ENCODE measurements around the gene VPS50. TPM values are rescaled to one million over a fixed set of nuclear protein-coding genes. Genes with fewer than 3 reads are reported as not detected.
"Not testable (repeated sequence)": the region's sequence is repeated elsewhere in the genome, so short reads cannot be mapped to it uniquely, and the experiment has no call there.

VPS50 gene
- total RNA-seq, 2 experiments from 2014 or later, result 12.8 to 14.7 TPM

GRCh38 chr7:93337052-93337451 is 104.9 kb downstream of the VPS50 start:
- peaks cover 26% of the 10 kb centered on the region for H3K36me3 Mint-ChIP-seq (ENCODE audit: low read depth)
- ATAC-seq, result no peak
- no peaks in the 10 kb centered on the region for H3K27me3 Mint-ChIP-seq
- ChIA-PET POLR2A (no interaction called here), CTCF (interaction anchor here (0.6 kb wide), 1 partner anchor 21 kb away, joined by 4 read pairs; no protein-coding TSS in a partner anchor)
- H3K4me1 Mint-ChIP-seq, result no peaks in the 10 kb centered on the region
- no peak overlapping the region for H3K27ac Mint-ChIP-seq
- H3K4me3 Mint-ChIP-seq, result no peak overlapping the region
- intact Hi-C loops (cut with DNase I, micrococcal nuclease), result no loop called here
- H3K9me3 Mint-ChIP-seq (ENCODE audit: low read depth), result no peaks in the 10 kb centered on the region
- DNase-seq, result no peak

DNA sequence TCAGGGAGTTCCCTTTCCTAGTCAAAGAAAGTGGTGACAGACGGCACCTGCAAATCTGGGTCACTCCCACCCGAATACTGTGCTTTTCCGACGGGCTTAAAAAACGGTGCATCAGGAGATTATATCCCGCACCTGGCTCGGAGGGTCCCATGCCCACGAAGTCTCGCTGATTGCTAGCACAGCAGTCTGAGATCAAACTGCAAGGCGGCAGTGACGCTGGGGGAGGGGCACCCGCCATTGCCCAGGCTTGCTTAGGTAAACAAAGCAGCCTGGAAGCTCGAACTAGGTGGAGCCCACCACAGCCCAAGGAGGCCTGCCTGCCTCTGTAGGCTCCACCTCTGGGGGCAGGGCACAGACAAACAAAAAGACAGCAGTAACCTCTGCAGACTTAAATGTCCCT is 110.0 kb downstream of the VPS50 start:
- H3K9me3 Mint-ChIP-seq (ENCODE audit: low read depth); ATAC-seq; intact Hi-C loops (cut with DNase I, micrococcal nuclease); H3K4me1 Mint-ChIP-seq; H3K4me3 Mint-ChIP-seq; POLR2A ChIA-PET; CTCF ChIA-PET; DNase-seq; H3K27me3 Mint-ChIP-seq; H3K27ac Mint-ChIP-seq: not testable (repeated sequence)
- peaks cover 21% of the 10 kb centered on the region for H3K36me3 Mint-ChIP-seq (ENCODE audit: low read depth)

DNA sequence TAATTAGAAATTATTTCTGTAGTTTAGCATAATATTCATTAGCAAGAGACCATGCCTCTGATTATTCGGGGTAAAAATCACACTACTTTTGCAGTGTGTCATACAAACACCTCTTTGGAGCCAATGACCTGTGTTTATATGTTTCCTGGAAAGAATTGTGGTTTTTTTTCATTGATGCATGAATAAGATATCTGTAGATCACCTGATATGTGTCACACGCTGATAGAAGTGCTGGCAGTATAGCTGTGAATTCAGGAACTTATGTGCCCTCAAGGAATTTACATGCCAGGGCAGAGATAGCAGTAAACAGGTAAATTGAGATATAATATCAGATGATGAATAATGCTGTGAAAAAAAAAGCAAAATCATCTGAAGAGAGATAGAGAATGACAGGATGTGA is 118.2 kb downstream of the VPS50 start:
- Mint-ChIP-seq H3K27ac (peak overlapping the region; percentile 67), H3K36me3 (ENCODE audit: low read depth) (peaks cover 6% of the 10 kb centered on the region), H3K4me1 (peaks cover 3% of the 10 kb centered on the region), H3K4me3 (no peak overlapping the region), H3K9me3 (ENCODE audit: low read depth) (no peaks in the 10 kb centered on the region), H3K27me3 (no peaks in the 10 kb centered on the region)
- ATAC-seq, result no peak
- CTCF ChIA-PET, result interaction anchor here (0.7 kb wide), 1 partner anchor 14 kb away, joined by 3 read pairs; no protein-coding TSS in a partner anchor
- intact Hi-C loops (cut with DNase I, micrococcal nuclease), result no loop called here
- no peak for DNase-seq
- POLR2A ChIA-PET, result no interaction called here

- ATAC-seq (no peak), DNase-seq (no peak)
- POLR2A ChIA-PET, result no interaction called here
- H3K36me3 Mint-ChIP-seq (ENCODE audit: low read depth), result peaks cover 9% of the 10 kb centered on the region
- no peak overlapping the region for H3K27ac Mint-ChIP-seq
- CTCF ChIA-PET, result interaction anchor here (0.6 kb wide), 1 partner anchor 22 kb away, joined by 3 read pairs; no protein-coding TSS in a partner anchor
- no peaks in the 10 kb centered on the region for H3K9me3 Mint-ChIP-seq (ENCODE audit: low read depth)
- no peaks in the 10 kb centered on the region for H3K27me3 Mint-ChIP-seq
- no peak overlapping the region for H3K4me3 Mint-ChIP-seq
- H3K4me1 Mint-ChIP-seq, result peaks cover 3% of the 10 kb centered on the region
- intact Hi-C loops (cut with DNase I, micrococcal nuclease), result no loop called here
Observed at GRCh38 chr7:93352881-93353280, 120.7 kb downstream of the VPS50 start.

DNA sequence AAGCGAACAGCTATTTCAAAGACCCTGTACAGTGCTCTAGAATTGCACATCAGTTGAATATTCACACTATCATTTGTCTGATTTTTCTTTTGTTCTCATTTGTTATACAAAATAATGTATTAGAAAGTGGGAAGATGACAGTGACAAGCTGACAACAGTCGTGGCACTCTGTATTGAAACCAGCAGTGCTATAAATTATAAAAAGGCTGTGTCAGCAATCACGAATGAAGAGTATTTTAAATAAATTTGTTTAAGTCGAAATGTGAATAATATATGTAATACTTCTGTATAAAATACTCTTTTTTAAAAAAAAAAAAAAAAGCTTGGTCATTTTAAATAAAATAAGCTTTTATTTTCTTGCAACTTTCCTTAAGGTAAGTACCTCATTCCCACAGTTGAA is 122.6 kb downstream of the VPS50 start:
- H3K27ac Mint-ChIP-seq, result no peak overlapping the region
- ChIA-PET CTCF (interaction anchor here (0.7 kb wide), 1 partner anchor 776 kb away, joined by 3 read pairs; no protein-coding TSS in a partner anchor), POLR2A (no interaction called here)
- H3K4me3 Mint-ChIP-seq, result no peak overlapping the region
- intact Hi-C loops (cut with DNase I, micrococcal nuclease), result no loop called here
- DNase-seq, result no peak
- peaks cover 9% of the 10 kb centered on the region for H3K36me3 Mint-ChIP-seq (ENCODE audit: low read depth)
- ATAC-seq, result no peak
- H3K9me3 Mint-ChIP-seq (ENCODE audit: low read depth), result no peaks in the 10 kb centered on the region
- peaks cover 3% of the 10 kb centered on the region for H3K4me1 Mint-ChIP-seq
- no peaks in the 10 kb centered on the region for H3K27me3 Mint-ChIP-seq

DNA sequence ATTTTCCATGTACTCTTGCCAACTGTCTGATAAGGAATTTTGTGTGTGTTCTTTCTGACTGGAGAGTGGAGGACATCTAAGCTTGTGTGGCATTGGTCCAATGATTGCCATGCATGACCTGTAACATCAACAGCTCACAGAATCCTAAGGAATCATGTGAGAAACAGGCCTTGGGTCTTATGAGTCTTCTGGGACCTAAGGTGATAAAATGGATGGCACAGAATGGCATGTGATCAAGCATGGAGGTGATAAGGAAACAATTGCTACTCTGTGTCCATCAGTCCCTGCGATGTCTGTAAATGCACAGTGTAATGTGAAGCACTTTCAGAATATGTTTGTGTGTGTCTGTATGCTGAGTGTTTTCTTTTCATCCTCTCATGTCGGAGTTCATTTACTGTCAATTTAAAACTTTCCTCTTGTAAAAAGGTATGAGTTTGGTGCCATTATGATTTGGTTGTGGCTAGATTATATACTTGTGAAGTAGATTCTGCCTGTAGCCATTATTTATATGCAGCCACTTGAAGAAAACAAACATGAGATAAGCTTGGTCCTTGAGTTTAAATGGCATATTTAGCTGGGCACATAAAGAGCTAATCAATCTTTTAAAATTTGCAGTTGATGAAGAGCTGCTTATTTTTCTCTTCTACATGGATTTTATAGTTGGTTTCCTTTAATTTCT is 127.5 kb downstream of the VPS50 start:
- no peak overlapping the region for H3K27ac Mint-ChIP-seq
- H3K36me3 Mint-ChIP-seq (ENCODE audit: low read depth), result peaks cover 9% of the 10 kb centered on the region
- CTCF ChIA-PET, result interaction anchor here (0.8 to 1.1 kb wide), 2 partner anchors 45 to 72 kb away, joined by 3 read pairs; no protein-coding TSS in a partner anchor
- POLR2A ChIA-PET, result no interaction called here
- H3K4me3 Mint-ChIP-seq, result no peak overlapping the region
- H3K27me3 Mint-ChIP-seq, result no peaks in the 10 kb centered on the region
- no peaks in the 10 kb centered on the region for H3K9me3 Mint-ChIP-seq (ENCODE audit: low read depth)
- no peaks in the 10 kb centered on the region for H3K4me1 Mint-ChIP-seq
- intact Hi-C loops (cut with DNase I, micrococcal nuclease), result no loop called here
- ATAC-seq (no peak), DNase-seq (no peak)

DNA sequence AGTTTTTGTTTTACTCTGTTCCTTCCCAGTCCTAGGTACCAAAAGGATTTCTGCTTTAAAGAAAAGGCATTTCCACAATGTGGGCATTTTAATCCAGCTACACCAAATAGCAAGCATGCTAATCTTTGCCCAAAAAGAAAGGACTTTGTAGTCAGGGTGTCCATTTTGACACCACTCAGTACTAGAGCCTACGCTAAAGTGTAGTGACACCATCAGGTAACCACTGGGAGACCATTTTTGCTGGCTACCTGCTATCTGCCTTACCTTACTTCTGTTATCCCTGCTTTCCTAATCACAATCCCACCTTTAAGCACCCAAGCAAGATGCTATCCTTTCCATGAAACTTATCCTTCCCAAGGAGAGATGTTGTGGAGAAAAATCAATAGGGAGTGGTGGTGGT is 129.7 kb downstream of the VPS50 start:
- POLR2A ChIA-PET, result no interaction called here
- no peaks in the 10 kb centered on the region for H3K9me3 Mint-ChIP-seq (ENCODE audit: low read depth)
- CTCF ChIA-PET, result interaction anchor here (1.4 kb wide), 1 partner anchor 13 kb away, joined by 5 read pairs; no protein-coding TSS in a partner anchor

GRCh38 chr7:93364806-93365205 is 132.6 kb downstream of the VPS50 start:
- ATAC-seq (no peak), DNase-seq (no peak)
- no peaks in the 10 kb centered on the region for H3K36me3 Mint-ChIP-seq (ENCODE audit: low read depth)
- intact Hi-C loops (cut with DNase I, micrococcal nuclease), result no loop called here
- H3K9me3 Mint-ChIP-seq (ENCODE audit: low read depth), result peaks cover 9% of the 10 kb centered on the region
- H3K4me3 Mint-ChIP-seq, result no peak overlapping the region
- no peak overlapping the region for H3K27ac Mint-ChIP-seq
- CTCF ChIA-PET, result interaction anchor here (0.6 to 1.6 kb wide), 5 partner anchors 9 to 557 kb away, joined by 3 to 4 read pairs (median 4); partner anchors contain the start of gene GNG11
- H3K27me3 Mint-ChIP-seq, result peaks cover 6% of the 10 kb centered on the region
- no peaks in the 10 kb centered on the region for H3K4me1 Mint-ChIP-seq
- POLR2A ChIA-PET, result no interaction called here

More for the DNA sequence above, 129.7 kb downstream of the VPS50 start:
- ATAC-seq (no peak), DNase-seq (no peak)
- Mint-ChIP-seq H3K4me1 (no peaks in the 10 kb centered on the region), H3K4me3 (no peak overlapping the region), H3K36me3 (ENCODE audit: low read depth) (peaks cover 5% of the 10 kb centered on the region), H3K27me3 (no peaks in the 10 kb centered on the region), H3K27ac (no peak overlapping the region)
- intact Hi-C loops (cut with DNase I, micrococcal nuclease), result no loop called here

- CTCF ChIA-PET, result interaction anchor here (0.7 to 1.0 kb wide), 2 partner anchors 9 to 73 kb away, joined by 4 read pairs; no protein-coding TSS in a partner anchor
- intact Hi-C loops (cut with DNase I, micrococcal nuclease), result no loop called here
Observed at GRCh38 chr7:93365341-93365740, 133.2 kb downstream of the VPS50 start.

DNA sequence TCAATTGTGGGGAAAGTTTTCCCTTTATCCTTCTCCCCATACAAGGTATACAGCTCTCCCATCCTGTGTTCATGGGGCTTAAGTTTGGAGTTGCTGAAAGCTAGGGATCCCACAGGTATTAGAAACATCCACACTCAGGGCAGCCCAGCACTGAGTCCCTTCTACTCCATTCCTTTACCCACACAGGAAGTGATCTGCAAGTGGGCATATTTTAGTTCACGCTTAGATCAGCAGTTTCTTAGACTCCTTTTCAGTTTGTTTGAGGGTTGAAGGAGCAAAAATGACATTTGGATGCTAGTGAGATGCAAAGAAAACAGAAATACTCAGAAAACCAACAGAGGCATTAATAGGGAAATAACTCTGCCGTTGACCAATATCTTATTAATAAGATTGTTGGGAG is 134.7 kb downstream of the VPS50 start:
- DNase-seq (no peak), ATAC-seq (no peak)
- POLR2A ChIA-PET, result no interaction called here
- Mint-ChIP-seq H3K9me3 (ENCODE audit: low read depth) (peaks cover 9% of the 10 kb centered on the region), H3K4me1 (no peaks in the 10 kb centered on the region), H3K27ac (no peak overlapping the region), H3K4me3 (no peak overlapping the region), H3K36me3 (ENCODE audit: low read depth) (no peaks in the 10 kb centered on the region), H3K27me3 (peaks cover 6% of the 10 kb centered on the region)
- intact Hi-C loops (cut with DNase I, micrococcal nuclease), result no loop called here
- CTCF ChIA-PET, result interaction anchor here (0.6 kb wide), 1 partner anchor 721 kb away, joined by 3 read pairs; no protein-coding TSS in a partner anchor

More at GRCh38 chr7:93365341-93365740, 133.2 kb downstream of the VPS50 start:
- ATAC-seq (no peak), DNase-seq (no peak)
- peaks cover 9% of the 10 kb centered on the region for H3K9me3 Mint-ChIP-seq (ENCODE audit: low read depth)
- H3K36me3 Mint-ChIP-seq (ENCODE audit: low read depth), result no peaks in the 10 kb centered on the region
- no peaks in the 10 kb centered on the region for H3K4me1 Mint-ChIP-seq
- no peak overlapping the region for H3K27ac Mint-ChIP-seq
- no peak overlapping the region for H3K4me3 Mint-ChIP-seq
- H3K27me3 Mint-ChIP-seq, result peaks cover 6% of the 10 kb centered on the region
- POLR2A ChIA-PET, result interaction anchor here (0.6 kb wide), 1 partner anchor 12 kb away, joined by 4 read pairs; no protein-coding TSS in a partner anchor

DNA sequence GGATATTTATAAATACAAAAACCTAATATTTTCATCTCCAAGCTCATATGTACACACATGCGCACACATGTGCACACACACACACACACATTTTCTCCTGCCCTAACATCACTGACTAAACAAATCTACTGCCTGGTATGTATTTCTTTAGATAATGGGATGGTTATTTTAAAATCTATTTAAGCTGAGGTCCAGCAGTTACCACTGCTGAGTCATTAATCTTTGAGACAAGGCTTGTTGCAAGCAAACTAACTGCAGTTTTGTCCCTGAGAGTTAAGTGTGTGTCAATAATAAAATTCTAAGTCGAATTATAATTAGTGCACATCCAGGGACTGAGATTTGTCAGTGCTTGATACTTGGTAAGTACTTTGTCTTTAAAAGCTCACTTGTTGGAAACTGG is 135.1 kb downstream of the VPS50 start:
- DNase-seq, result no peak
- POLR2A ChIA-PET, result no interaction called here
- intact Hi-C loops (cut with DNase I, micrococcal nuclease), result no loop called here
- CTCF ChIA-PET, result interaction anchor here (0.6 kb wide), 1 partner anchor 720 kb away, joined by 3 read pairs; no protein-coding TSS in a partner anchor
- Mint-ChIP-seq H3K4me3 (no peak overlapping the region), H3K27ac (no peak overlapping the region), H3K9me3 (ENCODE audit: low read depth) (peaks cover 9% of the 10 kb centered on the region), H3K4me1 (no peaks in the 10 kb centered on the region), H3K36me3 (ENCODE audit: low read depth) (no peaks in the 10 kb centered on the region), H3K27me3 (peaks cover 6% of the 10 kb centered on the region)
- no peak for ATAC-seq

- DNase-seq; H3K9me3 Mint-ChIP-seq (ENCODE audit: low read depth); H3K4me3 Mint-ChIP-seq; ATAC-seq; H3K36me3 Mint-ChIP-seq (ENCODE audit: low read depth); H3K27ac Mint-ChIP-seq; H3K4me1 Mint-ChIP-seq; CTCF ChIA-PET; POLR2A ChIA-PET: not testable (repeated sequence)
- intact Hi-C loops (cut with DNase I, micrococcal nuclease), result loop anchor here in 1 of 2 experiments (10.0 kb wide), 1 partner anchor 126 kb away; no protein-coding TSS in a partner anchor
- peaks cover 11% of the 10 kb centered on the region for H3K27me3 Mint-ChIP-seq
Observed at GRCh38 chr7:93370937-93371336, 138.8 kb downstream of the VPS50 start.
